Activated CD8-positive, alpha-beta T cell treated with anti-CD3 and anti-CD28 coated beads for 36 hours (primary cell): ENCODE data around the gene DOCK2. TPM values are rescaled to one million over a fixed set of nuclear protein-coding genes. Genes with fewer than 3 reads are reported as not detected.
A peak's percentile ranks its signal among the peaks of the same experiment; 100 is the strongest.

Source experiments
- ATAC-seq: fragments of 200-7000 bp; cut with Tn5 transposase; one replicate; pipeline ENCODE4 v1.10.0; 2021; ENCODE audit warnings: mild to moderate bottlenecking, moderate library complexity
- CTCF ChIA-PET: fragments of 350-600 bp; sonication (Branson Sonifier 250); formaldehyde crosslinking; loops from one replicate; lab custom pipeline; 2021; ENCODE audit warnings: antibody characterized with exemption; lab: Charles Lee
- POLR2A ChIA-PET: fragments of 350-600 bp; sonication (Branson Sonifier 250); formaldehyde crosslinking; loops from one replicate; lab custom pipeline; 2021; ENCODE audit warnings: antibody characterized with exemption; lab: Charles Lee
- DNase-seq: peaks from one replicate; pipeline ENCODE4 v3.0.0-alpha.2; 2020
- H3K27ac Mint-ChIP-seq: one replicate; pipeline ENCODE4 v1.8.0; 2021; ENCODE audit warnings: mild to moderate bottlenecking, mixed read lengths
- H3K27me3 Mint-ChIP-seq: one replicate; pipeline ENCODE4 v1.8.0; 2021; ENCODE audit warnings: mixed read lengths
- H3K36me3 Mint-ChIP-seq: one replicate; pipeline ENCODE4 v1.8.0; 2021; ENCODE audit warnings: low read depth, mixed read lengths
- H3K4me1 Mint-ChIP-seq: one replicate; pipeline ENCODE4 v1.8.0; 2021; ENCODE audit warnings: low read depth, mixed read lengths
- H3K4me3 Mint-ChIP-seq: one replicate; pipeline ENCODE4 v1.8.0; 2021; ENCODE audit warnings: mild to moderate bottlenecking, moderate library complexity, mixed read lengths
- H3K9me3 Mint-ChIP-seq: one replicate; pipeline ENCODE4 v1.8.0; 2021; ENCODE audit warnings: mixed read lengths
- CTCF ChIP-seq: fragments of 200-600 bp; IDR thresholded peaks from one replicate; pipeline ENCODE4 v1.8.0; 2022; ENCODE audit warnings: antibody characterized with exemption, mild to moderate bottlenecking
- intact Hi-C: fragments of 100-400 bp; cut with micrococcal nuclease; formaldehyde crosslinking; loops from one replicate; pipeline ENCODE4 v1.10.0; 2022
- total RNA-seq, 2 experiments: library from RNA; stranded (reverse); gene quantifications; one replicate each; pipeline ENCODE4 v1.2.3, GENCODE V29; 2021

Gene DOCK2
- total RNA-seq, 2 experiments from 2014 or later = 180 to 181 TPM

- peaks cover 1% of the 10 kb centered on the region for H3K9me3 Mint-ChIP-seq
Observed at GRCh38 chr5:169628892-169629291, 8.2 kb upstream of the DOCK2 start.

GRCh38 chr5:169629847-169630548, 7.1 kb upstream of the DOCK2 start:
- Mint-ChIP-seq H3K4me3 (no peak overlapping the region), H3K27ac (peak overlapping the region; percentile 58), H3K36me3 (no peaks in the 10 kb centered on the region), H3K27me3 (peaks cover 2% of the 10 kb centered on the region), H3K9me3 (peaks cover 4% of the 10 kb centered on the region), H3K4me1 (peaks cover 6% of the 10 kb centered on the region)
- ATAC-seq = peak; percentile 94
- CTCF ChIA-PET = no interaction called here
- POLR2A ChIA-PET = interaction anchor here (0.6 kb wide), 1 partner anchor 30 kb away, joined by 3 read pairs; no protein-coding TSS in a partner anchor
- no peak for TF ChIP-seq CTCF
- DNase-seq = peak; percentile 49
- intact Hi-C loops = no loop called here

More at GRCh38 chr5:169628892-169629291, 8.2 kb upstream of the DOCK2 start:
- H3K27me3 Mint-ChIP-seq = peaks cover 2% of the 10 kb centered on the region
- peaks cover 6% of the 10 kb centered on the region for H3K4me1 Mint-ChIP-seq
- intact Hi-C loops = no loop called here
- H3K36me3 Mint-ChIP-seq = no peaks in the 10 kb centered on the region
- ChIA-PET POLR2A (no interaction called here), CTCF (no interaction called here)
- DNase-seq (no peak), ATAC-seq (no peak)
- no peak overlapping the region for H3K27ac Mint-ChIP-seq
- no peak for TF ChIP-seq CTCF
- no peak overlapping the region for H3K4me3 Mint-ChIP-seq

GRCh38 chr5:169631360-169631759, 5.7 kb upstream of the DOCK2 start:
- intact Hi-C loops = no loop called here
- TF ChIP-seq CTCF = no peak
- no peaks in the 10 kb centered on the region for H3K36me3 Mint-ChIP-seq
- H3K9me3 Mint-ChIP-seq = peaks cover 4% of the 10 kb centered on the region
- POLR2A ChIA-PET = no interaction called here
- H3K27me3 Mint-ChIP-seq = no peaks in the 10 kb centered on the region
- peaks cover 7% of the 10 kb centered on the region for H3K4me1 Mint-ChIP-seq
- no peak for DNase-seq
- H3K4me3 Mint-ChIP-seq = no peak overlapping the region
- ATAC-seq = no peak
- no peak overlapping the region for H3K27ac Mint-ChIP-seq
- CTCF ChIA-PET = no interaction called here

- TF ChIP-seq CTCF = no peak
- Mint-ChIP-seq H3K4me1 (peaks cover 10% of the 10 kb centered on the region), H3K27me3 (no peaks in the 10 kb centered on the region), H3K27ac (no peak overlapping the region), H3K36me3 (peaks cover 1% of the 10 kb centered on the region), H3K9me3 (peaks cover 4% of the 10 kb centered on the region), H3K4me3 (no peak overlapping the region)
- intact Hi-C loops = no loop called here
- CTCF ChIA-PET = no interaction called here
- POLR2A ChIA-PET = no interaction called here
- no peak for ATAC-seq
- no peak for DNase-seq
Observed at GRCh38 chr5:169632946-169633345, 4.1 kb upstream of the DOCK2 start.

GRCh38 chr5:169634606-169635005, 2.5 kb upstream of the DOCK2 start:
- no peak overlapping the region for H3K4me3 Mint-ChIP-seq
- peaks cover 13% of the 10 kb centered on the region for H3K9me3 Mint-ChIP-seq
- intact Hi-C loops = no loop called here
- POLR2A ChIA-PET = no interaction called here
- ATAC-seq (no peak), DNase-seq (no peak)
- no peak for TF ChIP-seq CTCF
- peaks cover 18% of the 10 kb centered on the region for H3K36me3 Mint-ChIP-seq
- no peak overlapping the region for H3K27ac Mint-ChIP-seq
- CTCF ChIA-PET = no interaction called here
- H3K4me1 Mint-ChIP-seq = peaks cover 27% of the 10 kb centered on the region
- no peaks in the 10 kb centered on the region for H3K27me3 Mint-ChIP-seq
